Measurements from ENCODE around the gene LNX1. TPM values are rescaled to one million over a fixed set of nuclear protein-coding genes. Genes with fewer than 3 reads are reported as not detected.
A peak's percentile ranks its signal among the peaks of the same experiment; 100 is the strongest.

The LNX1 gene
- total and polyA plus RNA-seq, 2 donors (not counting 3 experiments of a cell fraction or from before 2014, with no cell fraction given) = 0.72 to 1.3 TPM

- no peak for DNase-seq (ENCODE audit: low read depth, low spot score)
- BruUV-seq (replicated peaks) = no TSS peak
- Histone ChIP-seq H3K9me1 (replicated peaks; ENCODE audit: control insufficient read depth, extremely low read depth, insufficient read depth, low read length) (no peaks in the 10 kb centered on the region), H3K36me3 (ENCODE audit: control insufficient read depth in 2 of 2, extremely low read depth in 1 of 2, insufficient read depth in 2 of 2, low read length in 2 of 2) (no peaks in the 10 kb centered on the region), H3K27ac (ENCODE audit: insufficient read depth, low read depth, low read length) (no peak overlapping the region), H2AFZ (ENCODE audit: low read depth, low read length) (no peak overlapping the region), H3K4me1 (ENCODE audit: control insufficient read depth, extremely low read depth, insufficient read depth, low read length) (peaks cover 11% of the 10 kb centered on the region), H3K9ac (replicated peaks; ENCODE audit: extremely low read depth, insufficient read depth, low read length) (no peak overlapping the region), H3K9me3 (replicated peaks; ENCODE audit: control insufficient read depth, insufficient read depth, low read length) (no peaks in the 10 kb centered on the region), H3K27me3 (ENCODE audit: control insufficient read depth in 2 of 2, insufficient read depth in 2 of 2, low read length in 2 of 2) (no peaks in the 10 kb centered on the region), H3K4me3 (replicated peaks in 1 of 3; ENCODE audit: insufficient read depth in 1 of 3, low read depth in 1 of 3, low read length in 3 of 3) (no peak overlapping the region), H3K4me2 (ENCODE audit: insufficient read depth, low read length) (no peak overlapping the region), H4K20me1 (replicated peaks; ENCODE audit: control insufficient read depth, extremely low read depth, insufficient read depth, low read length) (no peaks in the 10 kb centered on the region), H3K79me2 (ENCODE audit: control insufficient read depth, insufficient read depth, low read length) (no peaks in the 10 kb centered on the region)
- intact Hi-C loops (cut with micrococcal nuclease) (no loop called here), dilution Hi-C loops (cut with MboI; ENCODE audit: extremely low pct_ligation_motif_present, low sequenced_read_pairs) (no loop called here)
- ChIA-PET POLR2A (no interaction called here), CTCF (interaction anchor here (1.8 kb wide), 1 partner anchor 111 kb away, joined by 3 read pairs; no protein-coding TSS in a partner anchor)
- FAIRE-seq = peak; percentile 65
- TF ChIP-seq GATA2 (IDR thresholded peaks at IDR 0.05; ENCODE audit: insufficient read depth, insufficient read length, low read depth, low read length) (no peak), POLR2AphosphoS5 (IDR thresholded peaks at IDR 0.05; ENCODE audit: insufficient read depth, low read depth, low read length) (no peak), EZH2 (IDR thresholded peaks at IDR 0.05; ENCODE audit: borderline replicate concordance, low read depth, low read length, severe bottlenecking) (no peak), FOS (IDR thresholded peaks at IDR 0.05; ENCODE audit: borderline replicate concordance, insufficient read depth, low read length) (no peak), JUN (IDR thresholded peaks at IDR 0.05; ENCODE audit: borderline replicate concordance, insufficient read depth, insufficient read length, low read depth) (no peak), CTCF (IDR thresholded peaks at IDR 0.05; ENCODE audit: extremely low read depth in 1 of 2, insufficient read depth in 1 of 2, low read depth in 1 of 2, low read length in 2 of 2) (no peak), MAX (IDR thresholded peaks at IDR 0.05; ENCODE audit: insufficient read depth, insufficient read length) (no peak), POLR2A (IDR thresholded peaks at IDR 0.05; ENCODE audit: low read depth, low read length) (no peak), MYC (IDR thresholded peaks at IDR 0.05; ENCODE audit: low read depth, low read length) (no peak)
Observed at GRCh38 chr4:53595204-53595603, 3.9 kb upstream of the LNX1 start.

Measured in endothelial cell of umbilical vein (primary cell).